Tibial nerve (tissue), 4 donors: ENCODE data around the gene CLIC1. TPM values are rescaled to one million over a fixed set of nuclear protein-coding genes. Genes with fewer than 3 reads are reported as not detected.

Experiments
- DNase-seq, 2 donors: peaks; one replicate each; pipeline ENCODE4 v3.0.0-alpha.2; 2019; ENCODE audit warnings: low spot score in 2 of 2
- H3K27ac ChIP-seq, 4 donors: fragments of 200-600 bp; sonication (generic) in 3 of 4; one replicate each; pipeline ENCODE4 v1.5.1; 2017 to 2019; ENCODE audit warnings: mild to moderate bottlenecking in 1 of 4
- H3K27me3 ChIP-seq, 2 donors: fragments of 200-600 bp; sonication (generic) in 1 of 2; one replicate each; pipeline versions ENCODE4 v1.5.1 to v1.6.0; 2017 to 2019
- H3K36me3 ChIP-seq, 3 donors: fragments of 200-600 bp; sonication (generic); one replicate each; pipeline ENCODE4 v1.5.1; 2018 to 2019
- H3K4me1 ChIP-seq, 4 donors: fragments of 200-600 bp; sonication (generic) in 3 of 4; one replicate each; pipeline ENCODE4 v1.5.1; 2017 to 2019
- H3K4me3 ChIP-seq, 4 donors: fragments of 200-600 bp; sonication (generic) in 3 of 4; one replicate each; pipeline ENCODE4 v1.5.1; 2017 to 2019; ENCODE audit warnings: mild to moderate bottlenecking in 1 of 4, moderate library complexity in 1 of 4
- H3K9me3 ChIP-seq, 4 donors: fragments of 200-600 bp; sonication (generic) in 3 of 4; one replicate each; pipeline ENCODE4 v1.5.1; 2017 to 2019
- CTCF ChIP-seq, 5 experiments: fragments of 200-600 bp in 3 of 5; fragments of 450-650 bp in 2 of 5; sonication (generic) in 3 of 5; IDR thresholded peaks; one replicate each; pipeline ENCODE4 v1.5.1; 2016 to 2019; ENCODE audit warnings: antibody characterized with exemption in 5 of 5, mild to moderate bottlenecking in 3 of 5, moderate library complexity in 2 of 5
- EP300 ChIP-seq, 2 donors: sonication (generic); formaldehyde crosslinking; IDR thresholded peaks; one replicate each; pipeline ENCODE4 v1.6.1; 2017; ENCODE audit warnings: antibody characterized with exemption in 2 of 2, mild to moderate bottlenecking in 1 of 2
- POLR2A ChIP-seq, 2 donors: fragments of 450-650 bp; IDR thresholded peaks; one replicate each; pipeline ENCODE4 v1.6.1; 2017; ENCODE audit warnings: antibody characterized with exemption in 2 of 2, mild to moderate bottlenecking in 2 of 2, moderate library complexity in 2 of 2
- WGBS, 2 donors: methylation state at CpG; one replicate each; pipeline ENCODE4 v1.1.5; 2018; 5-methylcytosine and 5-hydroxymethylcytosine counted together
- total RNA-seq, 4 donors: library from RNA; depleted of rRNA; stranded (reverse); fragments of >200 nt; gene quantifications; one replicate each; pipeline ENCODE4 v1.1.0, GENCODE V29; 2016

The CLIC1 gene
- total RNA-seq, 4 donors from 2014 or later: 216 to 341 (median 246) TPM

DNA sequence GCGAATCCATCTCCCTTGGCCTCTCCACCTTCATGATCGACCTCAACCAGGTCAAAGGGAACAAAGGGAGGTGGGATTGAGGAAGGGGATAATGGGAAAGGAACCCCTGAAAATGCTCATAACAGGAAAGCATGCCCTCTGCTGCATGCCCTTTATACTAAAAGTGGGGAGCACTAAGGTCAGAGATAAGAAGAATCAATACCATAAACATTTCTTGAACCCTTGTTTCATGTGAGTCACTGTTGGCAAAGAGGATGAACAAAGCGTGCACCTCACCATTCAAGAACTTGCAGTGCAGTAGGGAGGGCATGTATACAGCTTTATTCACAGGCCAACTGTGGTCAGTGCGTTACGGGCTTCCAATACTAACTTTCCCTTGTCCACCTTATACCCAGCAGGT, 24.5 kb upstream of the CLIC1 start:
- Histone ChIP-seq H3K9me3 (no peaks in the 10 kb centered on the region), H3K27ac (no peak overlapping the region), H3K4me3 (no peak overlapping the region), H3K4me1 (peaks cover 0 to 11% (median 0%) of the 10 kb centered on the region in 4 donors), H3K27me3 (no peaks in the 10 kb centered on the region), H3K36me3 (peaks cover 0 to 45% (median 0%) of the 10 kb centered on the region in 3 donors)
- no peak for DNase-seq
- WGBS, 2 donors: 82 to 88% methylated on average over 5 of the region's 5 CpGs
- TF ChIP-seq CTCF (IDR thresholded peaks at IDR 0.05): no peak
- no peak for TF ChIP-seq EP300 (IDR thresholded peaks at IDR 0.05)
- no peak for TF ChIP-seq POLR2A (IDR thresholded peaks at IDR 0.05)

DNA sequence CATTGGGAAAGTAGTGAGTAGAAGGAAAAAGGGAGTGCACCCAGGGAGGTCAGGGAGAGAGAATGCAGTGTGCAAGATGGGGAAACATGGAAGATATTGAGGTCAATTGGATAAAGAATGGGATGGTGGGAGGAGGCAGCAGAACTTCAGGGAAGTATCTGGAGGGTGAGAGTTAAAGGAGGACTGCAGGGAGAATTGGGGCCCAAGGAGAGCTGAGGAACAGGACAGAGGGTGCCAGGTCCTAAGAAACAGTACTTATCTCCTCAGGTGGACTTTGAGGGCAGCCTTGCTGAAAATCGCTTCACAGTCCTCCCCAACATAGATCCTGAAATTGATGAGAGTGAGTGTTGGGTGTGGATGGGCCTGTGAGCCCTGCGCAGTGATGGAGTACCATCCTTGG, 22.0 kb upstream of the CLIC1 start:
- H3K27me3 ChIP-seq: no peaks in the 10 kb centered on the region
- H3K9me3 ChIP-seq: no peaks in the 10 kb centered on the region
- H3K36me3 ChIP-seq: peaks cover 0 to 45% (median 0%) of the 10 kb centered on the region in 3 donors
- WGBS, 2 donors: 95 to 96% methylated on average over 2 of the region's 2 CpGs
- H3K4me3 ChIP-seq: no peak overlapping the region
- H3K4me1 ChIP-seq: peaks cover 0 to 6% (median 0%) of the 10 kb centered on the region in 4 donors
- no peak overlapping the region for H3K27ac ChIP-seq
- no peak for TF ChIP-seq EP300 (IDR thresholded peaks at IDR 0.05)
- TF ChIP-seq CTCF (IDR thresholded peaks at IDR 0.05): no peak
- no peak for TF ChIP-seq POLR2A (IDR thresholded peaks at IDR 0.05)
- no peak for DNase-seq

- no peak for DNase-seq
- H3K4me1 ChIP-seq: no peaks in the 10 kb centered on the region
- H3K27ac ChIP-seq: no peak overlapping the region
- no peak for TF ChIP-seq CTCF (IDR thresholded peaks at IDR 0.05)
- no peak for TF ChIP-seq EP300 (IDR thresholded peaks at IDR 0.05)
- TF ChIP-seq POLR2A (IDR thresholded peaks at IDR 0.05): no peak
- no peaks in the 10 kb centered on the region for H3K36me3 ChIP-seq
- WGBS, 2 donors: 59 to 70% methylated on average over 8 of the region's 8 CpGs
- H3K9me3 ChIP-seq: no peaks in the 10 kb centered on the region
- no peaks in the 10 kb centered on the region for H3K27me3 ChIP-seq
- H3K4me3 ChIP-seq: no peak overlapping the region
These were observed 16.5 kb upstream of the CLIC1 start for GRCh38 chr6:31752739-31753319.

DNA sequence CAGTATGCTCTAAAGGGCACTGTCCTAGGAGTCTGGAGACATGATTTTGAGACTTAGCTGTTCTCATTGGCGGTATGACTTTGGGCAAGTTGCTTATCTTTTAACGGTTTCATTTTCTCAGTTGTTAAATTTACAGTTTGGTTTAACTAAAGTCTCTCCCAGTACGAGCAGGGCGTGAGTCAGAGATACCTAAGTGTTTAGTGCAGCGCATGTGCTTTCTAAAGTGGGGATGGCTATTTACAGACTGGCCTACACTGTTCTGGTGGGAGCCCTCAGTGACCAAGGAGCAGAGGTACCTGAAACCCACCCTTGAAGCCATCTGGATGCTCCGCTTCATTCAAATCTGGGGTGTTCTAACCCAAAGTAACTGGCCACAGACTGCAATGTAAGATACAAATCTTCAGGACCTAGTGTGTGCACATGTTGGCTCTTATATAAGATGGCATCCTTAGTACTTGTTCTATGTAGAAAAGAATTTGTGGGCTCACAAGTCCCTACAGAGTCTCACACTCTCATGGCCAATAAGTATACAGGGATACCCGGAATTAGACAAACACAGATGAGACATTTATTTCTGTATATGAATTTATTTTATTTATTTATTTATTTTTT, 14.2 kb upstream of the CLIC1 start:
- no peak for TF ChIP-seq CTCF (IDR thresholded peaks at IDR 0.05)
- no peak for TF ChIP-seq EP300 (IDR thresholded peaks at IDR 0.05)
- TF ChIP-seq POLR2A (IDR thresholded peaks at IDR 0.05): no peak
- H3K4me1 ChIP-seq: no peaks in the 10 kb centered on the region
- no peaks in the 10 kb centered on the region for H3K27me3 ChIP-seq
- no peak overlapping the region for H3K4me3 ChIP-seq
- no peaks in the 10 kb centered on the region for H3K9me3 ChIP-seq
- DNase-seq: no peak
- WGBS, 2 donors: 92 to 97% methylated on average over 7 of the region's 7 CpGs
- H3K36me3 ChIP-seq: peaks cover 0 to 15% (median 0%) of the 10 kb centered on the region in 3 donors
- H3K27ac ChIP-seq: no peak overlapping the region

- no peak for DNase-seq
- 89 to 95% methylated on average over 8 of the region's 8 CpGs for WGBS, 2 donors
- no peaks in the 10 kb centered on the region for H3K9me3 ChIP-seq
These were observed 13.1 kb upstream of the CLIC1 start for GRCh38 chr6:31749301-31750036.

More at GRCh38 chr6:31749301-31750036, 13.1 kb upstream of the CLIC1 start:
- TF ChIP-seq EP300 (IDR thresholded peaks at IDR 0.05) (no peak), CTCF (IDR thresholded peaks at IDR 0.05) (no peak), POLR2A (IDR thresholded peaks at IDR 0.05) (no peak)
- no peaks in the 10 kb centered on the region for H3K27me3 ChIP-seq
- no peak overlapping the region for H3K4me3 ChIP-seq
- no peak overlapping the region for H3K27ac ChIP-seq
- H3K36me3 ChIP-seq: peaks cover 0 to 15% (median 0%) of the 10 kb centered on the region in 3 donors
- H3K4me1 ChIP-seq: no peaks in the 10 kb centered on the region
